ENCODE measurements around the gene REX1BD.
A peak's percentile ranks its signal among the peaks of the same experiment; 100 is the strongest.

REX1BD gene

DNA sequence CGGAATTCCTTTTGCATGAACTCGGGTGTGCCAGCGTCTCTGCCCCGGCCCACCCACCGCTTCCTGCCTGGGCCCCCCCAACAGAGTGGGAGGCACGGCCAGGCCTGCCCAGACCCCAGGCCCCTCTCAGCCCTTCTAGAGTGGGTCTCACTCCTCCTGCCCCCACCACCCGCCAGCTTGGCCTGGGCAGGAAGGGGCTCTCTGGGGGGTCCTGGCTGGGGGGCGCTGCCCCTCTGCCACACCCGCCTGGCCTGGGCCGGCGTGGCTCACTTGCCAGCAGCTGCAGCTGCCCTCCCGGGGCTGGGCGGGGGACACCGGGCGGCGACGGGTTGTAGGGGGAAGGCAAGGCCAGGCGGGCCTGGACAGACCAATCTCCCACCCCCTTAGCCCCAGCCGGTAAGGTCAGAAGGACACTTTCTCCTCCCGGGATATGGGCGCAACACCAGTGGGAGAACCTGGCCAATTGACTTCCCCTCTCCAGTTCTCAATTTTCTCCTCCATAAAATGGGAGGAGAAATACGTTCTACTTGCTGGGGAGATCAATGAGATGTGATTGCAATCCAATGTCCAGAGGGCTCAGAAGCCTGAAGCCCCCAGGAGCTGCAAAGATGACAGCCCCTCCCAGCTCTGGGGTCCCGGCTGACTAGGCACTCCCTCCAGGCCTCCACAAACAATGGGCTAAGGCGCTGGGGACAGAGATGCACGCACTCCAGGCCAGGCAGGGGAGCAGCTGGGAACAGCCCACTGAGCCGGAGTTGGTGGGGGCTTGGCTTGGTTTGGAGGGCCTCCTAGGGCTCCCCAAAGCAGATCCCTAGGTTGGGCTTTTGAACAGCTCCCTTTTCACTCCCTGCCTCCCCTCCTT is 15.6 kb downstream of the REX1BD start:
- no peak for DNase-seq

GRCh38 chr19:18604820-18605159 is 16.2 kb downstream of the REX1BD start:
- no peak for DNase-seq

DNA sequence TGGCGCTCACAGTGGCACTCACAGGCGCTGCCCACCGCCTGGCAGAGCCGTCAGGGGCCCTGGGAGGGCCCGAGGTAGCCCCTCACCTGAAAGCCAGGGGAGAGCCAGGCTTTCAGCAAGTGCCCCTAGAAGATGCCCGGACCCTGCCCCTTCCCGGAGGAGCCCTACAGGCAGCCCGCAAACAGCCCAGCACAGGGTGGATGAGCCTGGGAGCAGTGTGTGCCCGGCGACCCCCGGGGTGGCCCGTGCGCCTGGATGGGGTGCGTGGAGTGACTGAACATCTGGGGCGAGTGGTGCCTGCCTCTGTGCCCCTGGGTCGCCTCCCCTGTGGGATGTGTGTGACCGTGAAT is 16.6 kb downstream of the REX1BD start:
- no peak for DNase-seq

GRCh38 chr19:18605546-18606280 is 17.1 kb downstream of the REX1BD start:
- no peak for DNase-seq

- DNase-seq: peak in 1 of 2 experiments; percentile 18
Observed at GRCh38 chr19:18606281-18607225, 18.0 kb downstream of the REX1BD start, which contains the start of gene CRLF1. Gene CRLF1, minus strand, starts transcription at chr19:18606799. Its CDS starts 143 bp downstream, at chr19:18606656.

- no peak for DNase-seq
Observed at GRCh38 chr19:18607226-18608101, 18.9 kb downstream of the REX1BD start.

GRCh38 chr19:18608102-18608804 is 19.7 kb downstream of the REX1BD start:
- no peak for DNase-seq

GRCh38 chr19:18608805-18609716 is 20.5 kb downstream of the REX1BD start:
- DNase-seq: no peak

GRCh38 chr19:18609717-18610051 is 21.1 kb downstream of the REX1BD start:
- DNase-seq: no peak

GRCh38 chr19:18610245-18610555 is 21.6 kb downstream of the REX1BD start:
- no peak for DNase-seq

- no peak for DNase-seq
Observed at GRCh38 chr19:18610556-18611326, 22.1 kb downstream of the REX1BD start.

DNA sequence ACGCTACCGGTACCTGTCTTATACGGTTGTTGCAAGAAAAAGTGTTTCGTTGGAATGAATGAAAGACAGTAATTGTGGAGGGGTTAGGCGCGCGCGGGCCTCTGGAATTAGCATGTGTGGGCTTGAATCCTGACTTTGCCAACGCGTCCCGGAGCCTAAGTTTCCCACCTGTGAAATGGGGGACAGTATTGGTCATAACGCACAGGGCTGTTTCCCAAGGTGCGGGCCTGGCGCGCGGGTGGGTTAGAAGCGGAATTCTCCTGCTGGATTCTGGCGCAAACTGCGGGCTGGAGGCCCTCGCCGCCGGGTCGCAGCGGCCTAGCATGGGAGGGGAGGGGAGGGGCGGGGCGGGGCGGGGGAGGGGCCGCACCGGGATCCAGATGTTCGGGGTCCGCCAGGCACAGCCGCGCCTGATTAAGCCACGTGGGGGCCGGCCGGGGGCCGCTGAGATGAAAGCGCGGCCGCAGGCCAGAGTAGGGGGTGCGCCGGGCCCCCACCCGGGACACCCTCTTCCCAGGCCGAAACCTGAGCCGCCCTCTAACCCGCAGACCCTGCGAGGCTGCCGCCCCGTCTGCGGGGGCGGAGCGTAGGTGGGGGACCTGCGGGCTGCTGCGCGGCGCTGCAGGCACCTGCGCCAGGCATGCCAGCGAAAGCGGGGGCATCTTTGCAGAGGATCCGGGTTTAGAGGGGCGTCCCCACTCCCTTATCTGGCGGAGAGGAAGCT is 22.9 kb downstream of the REX1BD start:
- no peak for DNase-seq

- DNase-seq: no peak
Observed at GRCh38 chr19:18612051-18612771, 23.6 kb downstream of the REX1BD start.

DNA sequence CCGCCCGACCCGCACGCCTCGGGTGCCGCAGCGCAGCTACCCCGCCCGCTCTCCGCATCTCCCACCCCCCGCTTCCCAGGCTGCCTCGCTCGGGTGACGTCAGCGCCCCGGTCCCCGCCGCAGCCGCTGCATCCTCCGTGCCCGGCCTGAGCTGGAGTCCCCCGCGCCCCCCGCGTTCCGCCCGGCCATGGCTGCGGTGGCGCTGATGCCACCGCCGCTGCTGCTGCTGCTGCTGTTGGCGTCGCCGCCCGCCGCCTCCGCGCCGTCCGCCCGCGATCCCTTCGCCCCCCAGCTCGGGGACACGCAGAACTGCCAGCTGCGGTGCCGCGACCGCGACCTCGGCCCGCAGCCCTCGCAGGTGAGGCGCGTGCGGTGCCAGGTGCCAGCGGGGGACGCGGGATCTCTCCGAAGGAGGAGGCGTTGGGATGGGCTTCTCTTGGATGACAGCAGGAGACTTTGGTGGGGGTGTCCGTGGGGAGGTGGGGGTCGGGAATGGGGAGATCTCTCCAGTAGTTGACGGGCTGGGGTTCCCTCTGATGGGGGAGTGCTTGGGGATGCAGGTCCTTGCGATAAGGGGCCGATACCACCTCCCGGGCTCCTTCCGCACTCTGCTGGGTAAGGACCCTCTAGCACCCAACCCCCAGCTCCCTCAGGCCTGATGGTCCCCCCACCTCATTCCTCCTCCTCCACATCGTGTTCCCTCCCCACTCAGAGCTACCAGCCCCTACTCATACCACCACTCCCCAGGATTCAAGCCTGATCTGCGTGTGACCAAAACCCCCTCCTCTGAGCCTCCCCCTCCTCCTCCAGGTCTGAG is 24.4 kb downstream of the REX1BD start, which contains the start of gene TMEM59L:
TSS of gene TMEM59L (plus strand) at position 99 of the 817 bp plus-strand sequence. CDS start at position 188, 89 bp downstream.
- DNase-seq: peak in 1 of 2 experiments; percentile 54

- DNase-seq: no peak
Observed at GRCh38 chr19:18613589-18614234, 25.1 kb downstream of the REX1BD start.

- no peak for DNase-seq
Observed at GRCh38 chr19:18616023-18616422, 27.4 kb downstream of the REX1BD start.

DNA sequence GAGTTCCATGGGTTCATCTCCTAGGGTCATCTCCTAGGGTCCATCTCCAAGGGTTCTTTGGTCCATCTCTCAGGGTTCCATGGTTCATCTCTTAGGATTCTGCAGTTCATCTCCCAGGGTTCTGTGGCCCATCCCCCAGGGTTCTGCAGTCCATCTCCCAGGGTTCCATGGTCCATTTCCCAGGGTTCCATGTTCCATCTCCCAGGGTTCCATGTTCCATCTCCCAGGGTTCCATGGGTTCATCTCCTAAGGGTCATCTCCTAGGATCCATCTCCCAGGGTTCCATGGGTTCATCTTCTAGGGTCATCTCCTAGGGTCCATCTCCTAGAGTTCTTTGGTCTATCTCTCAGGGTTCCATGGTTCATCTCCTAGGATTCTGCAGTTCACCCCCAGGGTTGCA is 29.0 kb downstream of the REX1BD start:
- DNase-seq: no peak
